ENCODE results near the gene GNB2.
A peak's percentile ranks its signal among the peaks of the same experiment; 100 is the strongest.

Gene GNB2

GRCh38 chr7:100719523-100720278 lies 46.2 kb downstream of the GNB2 start:
- H3K27me3 ChIP-seq (ENCODE audit: insufficient read depth, low read depth, severe bottlenecking) = peaks cover 59% of the 10 kb centered on the region

GRCh38 chr7:100720279-100720670 lies 46.7 kb downstream of the GNB2 start, which contains the start of gene EPO:
EPO (plus strand) TSS chr7:100720468; CDS start chr7:100720981, 513 bp downstream.
- no peak for TF ChIP-seq CTCF (IDR thresholded peaks at IDR 0.05; ENCODE audit: low read depth, low read length)
- no peak within 1 kb of the TSS for H3K4me3 ChIP-seq (ENCODE audit: low read depth, low read length)
- no peak for DNase-seq
- H3K27me3 ChIP-seq (ENCODE audit: insufficient read depth, low read depth, severe bottlenecking) = peaks cover 65% of the 10 kb centered on the region
- no peak within 1 kb of the TSS for H3K27ac ChIP-seq
- H3K9me3 ChIP-seq (ENCODE audit: severe bottlenecking) = no peaks in the 10 kb centered on the region
- no peaks in the 10 kb centered on the region for H3K36me3 ChIP-seq

More at GRCh38 chr7:100719523-100720278, 46.2 kb downstream of the GNB2 start:
- no peak overlapping the region for H3K4me3 ChIP-seq (ENCODE audit: low read depth, low read length)
- H3K9me3 ChIP-seq (ENCODE audit: severe bottlenecking) = no peaks in the 10 kb centered on the region
- no peaks in the 10 kb centered on the region for H3K36me3 ChIP-seq
- no peak overlapping the region for H3K27ac ChIP-seq
- TF ChIP-seq CTCF (IDR thresholded peaks at IDR 0.05; ENCODE audit: low read depth, low read length) = peak; percentile 21; the same call in 1 of the 2 replicates
- no peak for DNase-seq

GRCh38 chr7:100720671-100721504 lies 47.3 kb downstream of the GNB2 start:
- Histone ChIP-seq H3K27me3 (ENCODE audit: insufficient read depth, low read depth, severe bottlenecking) (peaks cover 65% of the 10 kb centered on the region), H3K4me3 (ENCODE audit: low read depth, low read length) (no peak overlapping the region), H3K9me3 (ENCODE audit: severe bottlenecking) (no peaks in the 10 kb centered on the region), H3K27ac (no peak overlapping the region), H3K36me3 (no peaks in the 10 kb centered on the region)
- no peak for TF ChIP-seq CTCF (IDR thresholded peaks at IDR 0.05; ENCODE audit: low read depth, low read length)
- DNase-seq = no peak

- Histone ChIP-seq H3K4me3 (ENCODE audit: low read depth, low read length) (no peak overlapping the region), H3K27me3 (ENCODE audit: insufficient read depth, low read depth, severe bottlenecking) (peaks cover 68% of the 10 kb centered on the region), H3K27ac (no peak overlapping the region), H3K36me3 (no peaks in the 10 kb centered on the region), H3K9me3 (ENCODE audit: severe bottlenecking) (no peaks in the 10 kb centered on the region)
- no peak for TF ChIP-seq CTCF (IDR thresholded peaks at IDR 0.05; ENCODE audit: low read depth, low read length)
- DNase-seq = no peak
Measured at GRCh38 chr7:100721505-100721812, 47.9 kb downstream of the GNB2 start.

GRCh38 chr7:100722480-100723212 lies 49.1 kb downstream of the GNB2 start:
- TF ChIP-seq CTCF (IDR thresholded peaks at IDR 0.05; ENCODE audit: low read depth, low read length) = no peak
- H3K27ac ChIP-seq = no peak overlapping the region
- no peak for DNase-seq
- no peaks in the 10 kb centered on the region for H3K9me3 ChIP-seq (ENCODE audit: severe bottlenecking)
- no peaks in the 10 kb centered on the region for H3K36me3 ChIP-seq
- H3K27me3 ChIP-seq (ENCODE audit: insufficient read depth, low read depth, severe bottlenecking) = peaks cover 80% of the 10 kb centered on the region
- H3K4me3 ChIP-seq (ENCODE audit: low read depth, low read length) = no peak overlapping the region
